NCI-H1048 (cell line): ENCODE results near the gene TM4SF20.
"Not testable (repeated sequence)": the region's sequence is repeated elsewhere in the genome, so short reads cannot be mapped to it uniquely, and the experiment has no call there.

Experiments
- DNase-seq: peaks from one replicate; lab custom pipeline; 2025; lab: John Stamatoyannopoulos, UW

TM4SF20 gene

GRCh38 chr2:227366769-227367426, 12.2 kb downstream of the TM4SF20 start:
- no peak for DNase-seq

GRCh38 chr2:227365833-227366232, 13.3 kb downstream of the TM4SF20 start:
- no peak for DNase-seq

- DNase-seq, result not testable (repeated sequence)
Measured at GRCh38 chr2:227364585-227365263, 14.4 kb downstream of the TM4SF20 start.

GRCh38 chr2:227363756-227364155, 15.3 kb downstream of the TM4SF20 start:
- no peak for DNase-seq

GRCh38 chr2:227360351-227360750, 18.8 kb downstream of the TM4SF20 start:
- no peak for DNase-seq

- no peak for DNase-seq
Measured at GRCh38 chr2:227351639-227352038, 27.5 kb downstream of the TM4SF20 start.

GRCh38 chr2:227349989-227350612, 29.0 kb downstream of the TM4SF20 start:
- DNase-seq, result no peak

GRCh38 chr2:227348324-227348723, 30.8 kb downstream of the TM4SF20 start:
- DNase-seq, result no peak

GRCh38 chr2:227347117-227347516, 32.0 kb downstream of the TM4SF20 start:
- no peak for DNase-seq

- DNase-seq, result no peak
Measured at GRCh38 chr2:227344231-227344630, 34.9 kb downstream of the TM4SF20 start.

GRCh38 chr2:227341553-227341952, 37.6 kb downstream of the TM4SF20 start:
- DNase-seq, result no peak

GRCh38 chr2:227340106-227340505, 39.0 kb downstream of the TM4SF20 start:
- no peak for DNase-seq

- DNase-seq, result no peak
Measured at GRCh38 chr2:227339098-227339599, 40.0 kb downstream of the TM4SF20 start.

- no peak for DNase-seq
Measured at GRCh38 chr2:227337442-227337841, 41.7 kb downstream of the TM4SF20 start.

GRCh38 chr2:227335713-227336112, 43.4 kb downstream of the TM4SF20 start:
- DNase-seq, result no peak

GRCh38 chr2:227326783-227327182, 52.3 kb downstream of the TM4SF20 start:
- DNase-seq, result no peak

- DNase-seq, result no peak
Measured at GRCh38 chr2:227325839-227326195, 53.3 kb downstream of the TM4SF20 start.

- DNase-seq, result peak; percentile 81
Measured at GRCh38 chr2:227324995-227325838, 53.9 kb downstream of the TM4SF20 start, which contains the start of gene MFF. Gene MFF (plus strand): TSS chr2:227325251. CDS start chr2:227330666, 5,415 bp downstream.

GRCh38 chr2:227324642-227324994, 54.5 kb downstream of the TM4SF20 start:
- no peak for DNase-seq

- DNase-seq, result no peak
Measured at GRCh38 chr2:227323818-227324217, 55.3 kb downstream of the TM4SF20 start.

- DNase-seq, result no peak
Measured at GRCh38 chr2:227322530-227323205, 56.4 kb downstream of the TM4SF20 start.
